Stimulated activated memory B cell treated with anti-CD40 and anti-IgM and Interleukin-4, amounts not matched to agents 10 μg/mL and 1 μg/mL and 100 μg/mL, for 72 hours (primary cell): Measurements from ENCODE around the gene DENND4A.

Experiments used
- ATAC-seq: fragments of 150-1000 bp; cut with Tn5 transposase; 2 replicates; pipeline ENCODE4 v1.10.0; 2021
- H3K27ac Mint-ChIP-seq: one replicate; pipeline ENCODE4 v1.8.0; 2022; ENCODE audit warnings: mild to moderate bottlenecking, mixed read lengths
- H3K27me3 Mint-ChIP-seq: one replicate; pipeline ENCODE4 v1.8.0; 2022; ENCODE audit warnings: mixed read lengths
- H3K36me3 Mint-ChIP-seq: one replicate; pipeline ENCODE4 v1.8.0; 2022; ENCODE audit warnings: mixed read lengths
- H3K4me1 Mint-ChIP-seq: one replicate; pipeline ENCODE4 v1.8.0; 2022; ENCODE audit warnings: mixed read lengths
- H3K4me3 Mint-ChIP-seq: one replicate; pipeline ENCODE4 v1.8.0; 2022; ENCODE audit warnings: mild to moderate bottlenecking, moderate library complexity, mixed read lengths
- H3K9me3 Mint-ChIP-seq: one replicate; pipeline ENCODE4 v1.8.0; 2022; ENCODE audit warnings: mixed read lengths

Gene DENND4A

DNA sequence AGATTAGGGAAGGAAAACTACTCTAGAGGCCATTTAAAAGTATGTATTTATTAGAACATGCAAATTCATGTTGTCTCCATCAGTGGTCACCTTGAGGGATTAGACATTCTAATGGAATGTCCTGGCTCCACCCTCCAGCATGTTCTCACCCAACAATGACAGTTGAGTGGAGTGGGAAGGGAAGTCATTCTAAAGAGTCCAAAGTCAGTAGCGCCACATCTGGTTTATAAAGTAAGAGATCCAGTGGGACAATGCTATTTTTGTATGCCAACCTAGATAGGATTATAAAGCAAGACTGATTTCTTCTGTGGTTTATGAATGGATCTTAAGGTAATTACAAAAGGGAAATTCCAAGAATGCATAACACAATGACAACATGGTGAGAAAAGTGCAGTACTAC is 137.1 kb downstream of the DENND4A start:
- Mint-ChIP-seq H3K9me3 (no peaks in the 10 kb centered on the region), H3K36me3 (peaks cover 66% of the 10 kb centered on the region), H3K27me3 (no peaks in the 10 kb centered on the region), H3K4me1 (peaks cover 25% of the 10 kb centered on the region), H3K27ac (peak overlapping the region; percentile 5), H3K4me3 (no peak overlapping the region)
- no peak for ATAC-seq

DNA sequence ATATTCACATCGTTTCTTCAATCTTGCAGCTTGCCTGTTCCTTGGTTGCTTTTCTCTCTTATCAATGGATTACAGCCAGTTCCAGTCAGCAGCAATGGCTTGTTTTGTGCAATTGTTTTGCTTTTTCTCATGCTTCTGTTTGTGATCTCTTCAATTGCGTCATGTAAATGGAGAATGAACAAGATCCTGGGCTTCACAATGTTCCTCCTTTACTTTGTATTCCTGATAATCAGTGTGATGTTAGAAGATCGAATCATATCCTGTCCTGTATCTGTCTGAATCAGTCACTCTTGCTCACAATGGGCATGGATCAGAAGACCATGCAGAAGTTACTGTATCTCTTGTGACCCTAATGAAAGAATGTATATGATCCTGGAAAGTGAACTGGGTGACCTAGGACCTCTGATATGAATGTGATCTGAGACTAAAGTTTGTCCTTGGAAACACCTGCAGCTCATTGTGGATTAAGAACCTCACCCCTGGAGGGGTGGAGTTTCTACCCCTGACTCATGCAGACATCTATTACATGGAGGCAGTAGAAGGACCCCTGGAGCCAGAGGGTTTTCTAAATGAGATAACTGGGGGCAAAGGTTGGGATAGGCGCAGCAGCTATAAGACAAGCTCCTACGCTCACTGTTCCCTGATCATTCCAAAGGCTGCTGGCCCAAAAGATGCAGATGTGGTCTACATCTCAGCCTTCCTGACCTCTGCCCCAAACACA is 138.1 kb downstream of the DENND4A start:
- Mint-ChIP-seq H3K27me3 (no peaks in the 10 kb centered on the region), H3K4me1 (peaks cover 24% of the 10 kb centered on the region), H3K4me3 (no peak overlapping the region), H3K9me3 (no peaks in the 10 kb centered on the region), H3K27ac (peak overlapping the region; percentile 5), H3K36me3 (peaks cover 65% of the 10 kb centered on the region)
- ATAC-seq, result no peak

DNA sequence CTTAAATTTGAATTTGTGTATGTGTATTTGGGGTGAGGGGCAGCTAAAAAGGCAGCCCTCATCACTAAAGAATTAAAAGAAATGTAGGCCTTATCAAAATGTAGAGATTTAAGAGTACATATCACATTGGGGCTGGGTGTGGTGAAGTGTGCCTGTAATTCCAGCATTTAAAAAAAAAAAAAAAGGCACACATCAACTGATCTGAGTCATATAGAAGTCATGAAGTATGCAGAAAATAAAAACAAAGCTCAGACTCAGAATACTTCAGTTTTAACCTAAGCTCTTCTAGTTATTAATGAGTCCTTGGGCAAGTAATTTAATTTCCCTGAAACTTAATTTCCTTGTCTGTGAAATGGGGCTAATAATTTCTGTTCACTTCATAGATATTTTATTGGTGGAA is 138.8 kb downstream of the DENND4A start:
- H3K27me3 Mint-ChIP-seq, result no peaks in the 10 kb centered on the region
- peaks cover 24% of the 10 kb centered on the region for H3K4me1 Mint-ChIP-seq
- no peak overlapping the region for H3K4me3 Mint-ChIP-seq
- H3K27ac Mint-ChIP-seq, result peak overlapping the region; percentile 22
- no peak for ATAC-seq
- peaks cover 60% of the 10 kb centered on the region for H3K36me3 Mint-ChIP-seq
- H3K9me3 Mint-ChIP-seq, result no peaks in the 10 kb centered on the region

DNA sequence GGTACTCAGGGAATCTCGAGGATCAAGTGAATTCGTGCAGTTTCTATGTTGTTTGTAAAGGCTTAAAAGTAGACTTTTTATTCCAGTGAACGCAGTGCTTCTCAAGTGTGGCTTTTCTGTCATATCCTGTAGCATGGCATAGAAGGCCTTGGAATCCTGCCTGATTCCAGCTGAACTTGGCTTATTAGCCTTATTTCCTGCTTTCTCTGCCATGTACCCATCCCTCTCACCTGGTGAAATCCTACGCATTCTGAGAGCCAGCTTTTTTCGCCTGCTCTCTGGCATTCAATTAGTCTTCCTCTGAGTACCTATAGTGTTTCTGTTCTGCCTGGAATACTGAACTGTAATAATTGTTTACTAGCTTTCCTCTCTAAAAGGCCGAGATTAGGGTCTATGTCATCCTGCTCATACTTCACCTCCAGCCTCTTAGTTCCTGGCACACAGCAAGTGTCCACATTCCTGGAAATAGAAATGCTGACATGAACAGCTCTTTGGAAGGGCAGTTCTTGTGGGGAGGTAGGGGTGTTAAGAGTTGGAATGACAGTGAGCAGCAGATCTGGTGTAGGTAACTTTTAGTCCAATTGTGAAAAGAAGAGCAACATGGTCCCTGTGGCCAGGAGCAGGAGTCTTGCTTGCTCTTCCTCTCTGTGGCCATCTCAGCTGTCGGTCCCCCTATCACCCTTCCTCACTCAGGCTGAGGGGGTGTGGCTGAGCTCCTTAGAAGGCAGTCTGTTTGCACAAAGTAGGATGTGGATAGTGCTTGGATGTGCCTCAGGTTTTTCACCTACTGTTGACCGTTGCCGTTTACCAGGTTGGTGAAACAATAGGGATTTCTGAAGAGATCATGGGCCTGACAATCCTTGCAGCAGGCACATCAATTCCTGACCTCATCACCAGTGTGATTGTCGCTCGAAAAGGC is 140.0 kb downstream of the DENND4A start:
- Mint-ChIP-seq H3K36me3 (peaks cover 60% of the 10 kb centered on the region), H3K27me3 (no peaks in the 10 kb centered on the region)

DNA sequence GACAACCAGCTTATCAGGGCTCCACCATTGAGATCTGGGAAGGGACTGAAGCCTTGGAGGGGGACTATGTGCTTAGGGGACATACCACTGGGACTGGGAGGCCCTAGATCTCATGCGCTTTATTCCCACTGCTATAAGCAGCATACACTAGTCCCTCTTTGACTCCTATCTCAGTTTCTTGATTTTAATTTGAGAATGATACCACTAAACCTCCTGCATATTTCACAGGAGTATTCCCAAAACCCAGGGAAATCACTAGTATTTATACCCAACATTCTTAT is 141.1 kb downstream of the DENND4A start:
- H3K27ac Mint-ChIP-seq, result peak overlapping the region; percentile 36
- peaks cover 55% of the 10 kb centered on the region for H3K36me3 Mint-ChIP-seq
- ATAC-seq, result no peak
- H3K27me3 Mint-ChIP-seq, result no peaks in the 10 kb centered on the region
- no peaks in the 10 kb centered on the region for H3K9me3 Mint-ChIP-seq
- peaks cover 24% of the 10 kb centered on the region for H3K4me1 Mint-ChIP-seq
- no peak overlapping the region for H3K4me3 Mint-ChIP-seq

More for the DNA sequence above, 140.0 kb downstream of the DENND4A start:
- H3K4me3 Mint-ChIP-seq, result no peak overlapping the region
- H3K9me3 Mint-ChIP-seq, result no peaks in the 10 kb centered on the region
- ATAC-seq, result no peak
- peaks cover 24% of the 10 kb centered on the region for H3K4me1 Mint-ChIP-seq
- H3K27ac Mint-ChIP-seq, result peak overlapping the region; percentile 46

GRCh38 chr15:65650312-65651041 is 141.6 kb downstream of the DENND4A start:
- peak overlapping the region; percentile 14 for H3K4me3 Mint-ChIP-seq
- peaks cover 50% of the 10 kb centered on the region for H3K36me3 Mint-ChIP-seq
- ATAC-seq, result no peak
- no peaks in the 10 kb centered on the region for H3K9me3 Mint-ChIP-seq
- peak overlapping the region; percentile 36 for H3K27ac Mint-ChIP-seq
- H3K4me1 Mint-ChIP-seq, result peaks cover 24% of the 10 kb centered on the region
- no peaks in the 10 kb centered on the region for H3K27me3 Mint-ChIP-seq

DNA sequence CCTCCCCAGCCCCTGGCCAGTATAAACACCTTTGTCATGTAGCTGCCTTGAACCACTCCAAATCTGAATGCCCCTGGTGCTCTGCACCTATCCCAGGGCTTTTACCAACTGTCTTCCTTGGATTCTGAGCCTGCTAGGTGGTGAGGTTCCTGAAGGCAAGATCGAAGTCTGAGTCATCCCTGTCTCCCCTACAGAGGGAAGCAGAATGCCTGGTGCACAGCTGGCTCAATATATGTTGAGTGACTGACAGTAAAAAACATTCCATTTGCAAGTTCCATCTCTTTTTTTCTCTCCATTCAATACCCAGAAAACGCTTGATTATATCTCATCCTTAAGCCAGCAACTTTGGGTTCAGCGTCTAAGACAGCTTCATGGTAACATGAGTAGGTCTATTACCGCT is 145.6 kb downstream of the DENND4A start:
- Mint-ChIP-seq H3K9me3 (no peaks in the 10 kb centered on the region), H3K27me3 (no peaks in the 10 kb centered on the region), H3K36me3 (peaks cover 10% of the 10 kb centered on the region), H3K4me1 (peaks cover 17% of the 10 kb centered on the region), H3K4me3 (no peak overlapping the region), H3K27ac (no peak overlapping the region)
- ATAC-seq, result no peak

DNA sequence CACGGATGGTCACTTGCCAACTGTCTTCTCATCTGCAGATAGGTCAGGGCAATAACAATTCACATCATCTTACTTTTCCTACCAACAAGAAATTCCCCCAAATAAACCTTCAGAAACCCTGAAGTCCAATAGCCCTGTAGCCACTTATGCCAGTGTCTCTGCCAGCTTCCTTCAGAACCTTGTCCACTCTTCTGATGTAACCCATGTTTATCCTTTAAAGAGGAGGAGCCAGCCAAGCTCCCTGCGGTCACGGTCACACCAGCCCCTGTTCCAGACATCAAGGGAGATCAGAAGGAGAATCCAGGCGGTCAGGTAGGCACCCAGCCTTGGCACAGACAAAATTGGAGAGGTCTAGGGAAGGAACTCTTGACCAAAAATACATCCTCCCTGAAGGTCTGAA is 146.7 kb downstream of the DENND4A start:
- no peaks in the 10 kb centered on the region for H3K9me3 Mint-ChIP-seq
- no peak overlapping the region for H3K4me3 Mint-ChIP-seq

DNA sequence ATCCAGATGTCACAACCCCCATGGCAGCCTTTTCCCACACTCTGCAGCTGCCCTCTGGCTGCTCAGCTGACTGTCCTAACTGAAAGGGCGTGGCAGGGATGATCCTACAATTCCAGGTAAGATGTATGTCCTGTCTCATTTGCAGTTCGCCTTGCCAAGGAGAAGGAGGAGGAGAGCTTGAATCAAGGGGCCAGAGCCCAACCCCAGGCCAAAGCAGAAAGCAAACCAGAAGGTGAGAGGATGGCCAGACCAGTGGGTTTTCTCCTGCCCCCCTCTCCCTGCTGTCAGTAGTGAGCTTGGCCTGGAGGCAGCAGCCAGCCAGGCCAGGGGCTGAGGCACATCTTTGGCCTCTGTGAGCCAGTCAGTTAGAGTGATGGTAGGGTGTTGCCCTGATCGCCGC is 147.8 kb downstream of the DENND4A start:
- no peaks in the 10 kb centered on the region for H3K36me3 Mint-ChIP-seq
- no peaks in the 10 kb centered on the region for H3K27me3 Mint-ChIP-seq
- ATAC-seq, result no peak
- no peaks in the 10 kb centered on the region for H3K9me3 Mint-ChIP-seq
- no peak overlapping the region for H3K4me3 Mint-ChIP-seq
- H3K4me1 Mint-ChIP-seq, result no peaks in the 10 kb centered on the region
- H3K27ac Mint-ChIP-seq, result no peak overlapping the region

More for the DNA sequence above, 146.7 kb downstream of the DENND4A start:
- Mint-ChIP-seq H3K27ac (no peak overlapping the region), H3K4me1 (peaks cover 6% of the 10 kb centered on the region), H3K36me3 (peaks cover 5% of the 10 kb centered on the region), H3K27me3 (no peaks in the 10 kb centered on the region)
- ATAC-seq, result no peak

DNA sequence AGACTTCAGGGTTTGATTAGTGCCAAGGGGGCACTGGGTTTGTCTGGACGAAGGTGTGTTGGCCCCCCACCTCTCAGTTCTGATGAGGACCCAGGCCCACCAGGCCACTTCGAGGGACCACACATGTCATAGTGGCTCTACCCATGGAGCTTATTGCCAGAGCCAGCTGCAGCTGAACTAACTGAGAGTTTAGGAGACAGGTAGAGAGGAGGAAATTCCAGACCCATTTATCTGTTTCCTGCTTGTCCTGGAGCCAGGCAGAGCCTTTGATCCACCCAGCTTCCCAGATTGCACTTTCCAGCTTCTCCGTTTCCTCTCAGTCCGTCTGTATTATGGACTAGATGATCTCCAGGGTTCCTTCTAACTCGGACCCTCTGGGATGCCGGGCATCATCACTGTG is 149.5 kb downstream of the DENND4A start:
- no peaks in the 10 kb centered on the region for H3K27me3 Mint-ChIP-seq
- no peaks in the 10 kb centered on the region for H3K9me3 Mint-ChIP-seq
- no peak overlapping the region for H3K4me3 Mint-ChIP-seq
- no peaks in the 10 kb centered on the region for H3K36me3 Mint-ChIP-seq
- no peak for ATAC-seq
- no peak overlapping the region for H3K27ac Mint-ChIP-seq
- peaks cover 7% of the 10 kb centered on the region for H3K4me1 Mint-ChIP-seq

GRCh38 chr15:65641768-65642475 is 150.2 kb downstream of the DENND4A start:
- H3K4me1 Mint-ChIP-seq, result peaks cover 7% of the 10 kb centered on the region
- no peak for ATAC-seq
- no peaks in the 10 kb centered on the region for H3K36me3 Mint-ChIP-seq
- H3K27ac Mint-ChIP-seq, result no peak overlapping the region
- no peak overlapping the region for H3K4me3 Mint-ChIP-seq
- no peaks in the 10 kb centered on the region for H3K9me3 Mint-ChIP-seq
- no peaks in the 10 kb centered on the region for H3K27me3 Mint-ChIP-seq

DNA sequence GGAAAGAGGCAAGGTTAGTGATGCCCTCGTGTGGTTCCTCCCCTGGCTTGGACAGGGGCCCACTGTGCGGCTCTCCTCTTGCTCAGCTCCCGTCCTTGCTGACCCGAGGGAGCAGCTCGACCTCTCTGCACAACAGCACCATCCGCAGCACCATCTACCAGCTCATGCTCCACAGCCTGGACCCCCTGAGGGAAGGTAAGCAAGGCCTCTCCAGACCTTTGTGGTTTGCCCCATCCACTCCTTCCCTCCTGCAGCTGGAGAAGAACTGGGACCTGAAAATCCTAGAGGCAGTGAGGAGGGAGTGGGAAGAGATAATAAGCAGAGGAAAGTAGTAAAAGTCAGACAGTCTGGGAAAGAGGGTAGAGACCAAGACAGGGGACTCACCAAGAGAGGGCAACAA is 152.6 kb downstream of the DENND4A start:
- no peaks in the 10 kb centered on the region for H3K27me3 Mint-ChIP-seq
- no peak overlapping the region for H3K4me3 Mint-ChIP-seq
- no peaks in the 10 kb centered on the region for H3K9me3 Mint-ChIP-seq
- H3K36me3 Mint-ChIP-seq, result no peaks in the 10 kb centered on the region
- ATAC-seq, result no peak
- H3K27ac Mint-ChIP-seq, result no peak overlapping the region
- peaks cover 7% of the 10 kb centered on the region for H3K4me1 Mint-ChIP-seq

GRCh38 chr15:65638681-65639089 is 153.4 kb downstream of the DENND4A start:
- no peak overlapping the region for H3K27ac Mint-ChIP-seq
- peaks cover 7% of the 10 kb centered on the region for H3K4me1 Mint-ChIP-seq
- H3K27me3 Mint-ChIP-seq, result no peaks in the 10 kb centered on the region
- peak; percentile 74 for ATAC-seq
- H3K4me3 Mint-ChIP-seq, result no peak overlapping the region
- H3K9me3 Mint-ChIP-seq, result no peaks in the 10 kb centered on the region
- H3K36me3 Mint-ChIP-seq, result no peaks in the 10 kb centered on the region

GRCh38 chr15:65638109-65638508 is 154.0 kb downstream of the DENND4A start:
- Mint-ChIP-seq H3K36me3 (no peaks in the 10 kb centered on the region), H3K4me3 (no peak overlapping the region), H3K27me3 (no peaks in the 10 kb centered on the region), H3K9me3 (no peaks in the 10 kb centered on the region), H3K4me1 (peaks cover 7% of the 10 kb centered on the region), H3K27ac (no peak overlapping the region)
- ATAC-seq, result no peak

GRCh38 chr15:65634356-65634755 is 157.7 kb downstream of the DENND4A start:
- no peaks in the 10 kb centered on the region for H3K27me3 Mint-ChIP-seq
- H3K36me3 Mint-ChIP-seq, result peaks cover 6% of the 10 kb centered on the region
- no peak for ATAC-seq
- H3K9me3 Mint-ChIP-seq, result no peaks in the 10 kb centered on the region
- H3K27ac Mint-ChIP-seq, result no peak overlapping the region
- no peak overlapping the region for H3K4me3 Mint-ChIP-seq
- H3K4me1 Mint-ChIP-seq, result peaks cover 28% of the 10 kb centered on the region
